ENCODE results near the gene CRADD.
A peak's percentile ranks its signal among the peaks of the same experiment; 100 is the strongest.

The CRADD gene

DNA sequence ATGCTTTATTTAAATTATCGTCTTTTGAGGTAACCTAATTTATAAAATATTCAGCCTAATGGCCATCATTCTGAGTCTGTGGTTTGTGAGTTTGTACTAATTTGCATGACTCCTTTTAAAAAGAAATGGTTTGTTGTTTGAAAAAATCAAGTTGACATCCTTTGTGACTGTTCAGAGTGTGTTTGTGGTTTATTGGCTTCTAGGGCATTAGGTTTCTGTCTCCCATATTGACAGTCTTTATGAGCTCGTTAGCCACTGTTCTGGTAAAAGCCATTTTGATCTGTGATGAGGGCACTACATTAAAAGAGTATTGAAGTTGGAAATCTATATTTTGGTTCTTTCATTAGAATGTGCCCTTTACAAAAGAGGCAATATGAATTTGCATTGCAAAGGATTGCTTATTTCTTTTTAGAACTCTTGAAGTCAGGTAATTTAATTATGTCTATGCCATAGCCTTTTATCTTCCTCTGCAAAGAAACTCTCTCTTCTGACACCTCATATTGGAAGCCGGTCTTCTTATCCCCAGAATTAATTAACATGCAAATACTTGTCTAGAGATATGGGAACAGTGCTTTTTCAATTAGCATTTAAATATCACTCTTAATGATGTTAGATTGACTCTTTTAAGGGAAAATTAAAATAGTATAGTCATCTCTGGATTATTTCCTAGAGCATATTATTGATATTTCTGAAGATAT is 95.0 kb downstream of the CRADD start:
- DNase-seq (ENCODE audit: low read depth) = no peak
- H3K4me3 ChIP-seq (replicated peaks; ENCODE audit: low read depth, low read length) = no peak overlapping the region
- TF ChIP-seq, protein P1, sequence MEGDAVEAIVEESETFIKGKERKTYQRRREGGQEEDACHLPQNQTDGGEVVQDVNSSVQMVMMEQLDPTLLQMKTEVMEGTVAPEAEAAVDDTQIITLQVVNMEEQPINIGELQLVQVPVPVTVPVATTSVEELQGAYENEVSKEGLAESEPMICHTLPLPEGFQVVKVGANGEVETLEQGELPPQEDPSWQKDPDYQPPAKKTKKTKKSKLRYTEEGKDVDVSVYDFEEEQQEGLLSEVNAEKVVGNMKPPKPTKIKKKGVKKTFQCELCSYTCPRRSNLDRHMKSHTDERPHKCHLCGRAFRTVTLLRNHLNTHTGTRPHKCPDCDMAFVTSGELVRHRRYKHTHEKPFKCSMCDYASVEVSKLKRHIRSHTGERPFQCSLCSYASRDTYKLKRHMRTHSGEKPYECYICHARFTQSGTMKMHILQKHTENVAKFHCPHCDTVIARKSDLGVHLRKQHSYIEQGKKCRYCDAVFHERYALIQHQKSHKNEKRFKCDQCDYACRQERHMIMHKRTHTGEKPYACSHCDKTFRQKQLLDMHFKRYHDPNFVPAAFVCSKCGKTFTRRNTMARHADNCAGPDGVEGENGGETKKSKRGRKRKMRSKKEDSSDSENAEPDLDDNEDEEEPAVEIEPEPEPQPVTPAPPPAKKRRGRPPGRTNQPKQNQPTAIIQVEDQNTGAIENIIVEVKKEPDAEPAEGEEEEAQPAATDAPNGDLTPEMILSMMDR (IDR thresholded peaks at IDR 0.05; ENCODE audit: low read length, missing control alignments) = no peak

DNA sequence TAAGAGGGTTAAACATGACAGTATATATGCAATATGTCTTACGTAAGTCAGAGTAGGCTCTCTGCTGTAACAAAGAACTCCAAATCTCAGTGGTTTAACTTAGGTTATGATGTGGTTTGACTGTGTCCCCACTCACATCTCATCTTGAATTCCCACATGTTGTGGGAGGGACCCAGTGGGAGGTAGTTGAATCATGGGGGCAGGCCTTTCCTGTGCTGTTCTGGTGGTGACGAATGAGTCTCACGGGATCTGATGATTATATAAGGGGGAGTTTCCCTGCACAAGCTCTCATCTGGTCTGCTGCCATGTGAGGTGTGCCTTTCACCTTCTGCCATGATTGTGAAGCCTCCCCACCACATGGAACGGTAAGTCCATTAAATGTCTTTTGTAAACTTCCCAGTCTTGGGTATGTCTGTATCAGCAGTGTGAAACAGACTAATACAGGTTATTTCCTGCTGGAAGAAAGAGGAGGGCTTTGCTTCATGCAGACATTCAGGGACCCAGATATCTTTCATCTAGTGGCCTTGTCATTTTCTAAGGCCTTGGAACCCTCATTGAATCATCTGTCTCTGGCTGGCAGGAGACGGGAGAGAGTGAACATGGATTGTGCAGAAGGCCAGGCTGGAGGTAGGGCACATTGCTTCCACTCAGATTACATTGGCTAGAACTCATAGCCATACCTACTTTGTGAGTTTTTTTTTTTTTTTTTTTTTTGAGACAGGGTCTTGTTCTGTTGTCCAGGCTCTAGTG is 96.1 kb downstream of the CRADD start:
- H3K4me3 ChIP-seq (replicated peaks; ENCODE audit: low read depth, low read length) = no peak overlapping the region
- TF ChIP-seq, protein P1 (IDR thresholded peaks at IDR 0.05; ENCODE audit: low read length, missing control alignments) = no peak
- DNase-seq (ENCODE audit: low read depth) = peak; percentile 79

DNA sequence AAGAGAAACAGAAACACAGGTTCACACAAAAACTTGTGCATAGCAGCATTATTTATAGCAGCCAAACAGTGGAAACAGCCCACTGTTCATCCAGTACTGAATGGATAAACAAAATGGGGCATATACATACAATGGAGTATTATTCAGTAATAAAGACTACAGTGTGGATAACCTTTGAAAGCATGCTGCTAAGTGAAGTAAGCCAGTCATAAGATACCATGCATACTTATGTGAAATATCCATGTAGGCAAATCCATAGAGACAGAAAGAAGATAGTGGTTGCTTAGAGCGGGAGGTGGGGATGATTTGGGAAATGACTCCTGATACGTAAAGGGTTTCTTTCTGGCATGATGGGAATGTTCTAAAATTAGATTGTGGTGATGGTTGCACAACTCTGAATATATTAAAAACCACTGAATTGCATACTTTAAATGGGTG is 99.4 kb downstream of the CRADD start:
- TF ChIP-seq, protein P1 (IDR thresholded peaks at IDR 0.05; ENCODE audit: low read length, missing control alignments) = no peak
- DNase-seq (ENCODE audit: low read depth) = peak; percentile 94
- no peak overlapping the region for H3K4me3 ChIP-seq (replicated peaks; ENCODE audit: low read depth, low read length)

DNA sequence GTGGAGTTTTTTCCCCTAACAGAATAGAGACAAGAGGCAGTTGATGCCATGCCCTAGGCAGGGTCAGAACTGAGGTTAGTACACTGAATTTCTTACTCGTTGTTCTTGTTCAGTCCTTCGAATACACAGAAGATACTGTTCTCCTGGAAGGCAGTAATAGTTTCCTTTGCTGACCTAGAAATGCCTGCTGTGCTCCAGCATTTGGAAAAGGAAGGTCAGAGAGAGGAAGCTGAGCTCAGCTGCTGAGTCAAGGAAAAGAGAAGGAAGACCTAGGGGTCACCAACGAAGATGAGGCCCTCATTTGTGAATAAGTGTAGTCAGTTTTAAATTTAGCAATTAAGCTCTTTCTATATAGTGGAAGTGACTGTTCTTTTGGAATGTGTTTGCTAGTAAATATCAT is 100.1 kb downstream of the CRADD start:
- DNase-seq (ENCODE audit: low read depth) = peak; percentile 63
- no peak overlapping the region for H3K4me3 ChIP-seq (replicated peaks; ENCODE audit: low read depth, low read length)
- TF ChIP-seq, protein P1 (IDR thresholded peaks at IDR 0.05; ENCODE audit: low read length, missing control alignments) = no peak

DNA sequence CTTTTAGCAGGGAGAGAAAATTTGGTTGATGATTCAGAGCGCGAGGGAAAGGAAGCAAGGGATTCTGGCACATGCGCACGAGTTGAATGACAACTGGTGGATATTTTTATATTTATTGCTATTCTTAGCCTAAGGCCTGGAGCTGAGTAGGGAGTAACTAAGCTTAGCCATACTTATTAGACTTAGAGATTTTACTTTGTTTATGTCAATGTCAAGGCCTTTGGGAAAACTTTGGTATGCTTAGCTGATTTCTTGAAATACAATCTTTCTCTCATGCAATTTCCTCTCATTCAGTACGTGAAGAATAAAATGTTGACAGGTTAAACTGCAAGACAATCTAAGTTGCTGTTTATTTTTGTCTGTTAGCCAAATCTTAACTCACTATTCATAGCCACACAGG is 101.1 kb downstream of the CRADD start:
- peak; percentile 95 for DNase-seq (ENCODE audit: low read depth)
- H3K4me3 ChIP-seq (replicated peaks; ENCODE audit: low read depth, low read length) = no peak overlapping the region
- TF ChIP-seq, protein P1 (IDR thresholded peaks at IDR 0.05; ENCODE audit: low read length, missing control alignments) = no peak

DNA sequence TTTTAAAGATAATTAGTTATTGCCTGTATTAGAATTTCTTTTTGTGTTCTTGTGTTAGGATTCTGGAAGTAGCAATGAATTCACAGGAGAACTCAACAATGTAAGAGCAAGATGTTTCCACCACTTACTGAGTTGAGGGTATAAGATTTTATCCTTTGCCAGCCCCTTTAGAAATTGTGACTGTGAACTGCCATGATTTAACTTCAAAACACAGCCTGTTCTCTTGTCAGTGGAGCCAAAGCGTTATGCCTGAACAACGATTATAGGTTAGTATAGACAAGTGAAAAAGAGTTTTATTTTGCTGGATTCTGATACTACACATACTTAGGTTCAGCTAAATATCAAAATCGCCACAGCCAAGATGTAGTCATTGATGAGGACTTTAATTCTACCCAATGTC is 101.6 kb downstream of the CRADD start:
- peak overlapping the region; percentile 8 for H3K4me3 ChIP-seq (replicated peaks; ENCODE audit: low read depth, low read length)
- DNase-seq (ENCODE audit: low read depth) = no peak
- TF ChIP-seq, protein P1 (IDR thresholded peaks at IDR 0.05; ENCODE audit: low read length, missing control alignments) = no peak
